GM12878 (cell line): ENCODE results near the gene TMEM18. TPM values are rescaled to one million over a fixed set of nuclear protein-coding genes. Genes with fewer than 3 reads are reported as not detected.

Experiments used
- ATAC-seq: fragments of 200-7000 bp; cut with Tn5 transposase; 3 replicates; pipeline ENCODE4 v1.9.1; 2020; ENCODE audit warnings: mild to moderate bottlenecking, moderate library complexity
- BruUV-seq: library from RNA; stranded (reverse); fragments of 400-500 nt; replicated peaks from 2 replicates; lab custom pipeline; 2021; lab: Mats Ljungman, UMichigan
- CTCF ChIA-PET: fragments of 300-600 bp; sonication (Branson Sonifier 250); formaldehyde crosslinking; extraction: SDS; loops from one replicate; lab custom pipeline; 2021; ENCODE audit warnings: inconsistent platforms; lab: Yijun Ruan, JAX
- POLR2A ChIA-PET: fragments of 350-600 bp; formaldehyde crosslinking; extraction: SDS; loops from one replicate; lab custom pipeline; 2021; ENCODE audit warnings: inconsistent platforms; lab: Charles Lee
- RAD21 ChIA-PET: fragments of 300-600 bp; sonication (Branson Sonifier 250); formaldehyde crosslinking; loops from one replicate; lab custom pipeline; 2023; ENCODE audit warnings: antibody characterized with exemption; ENCODE audit not compliant: unreplicated experiment; lab: Charles Lee
- SMC1A ChIA-PET: fragments of 300-600 bp; sonication (Branson Sonifier 250); formaldehyde crosslinking; loops from one replicate; lab custom pipeline; 2023; ENCODE audit not compliant: unreplicated experiment, uncharacterized antibody; lab: Charles Lee
- DNase-seq: peaks from one replicate; pipeline ENCODE4 v3.0.0-alpha.2; 2011; ENCODE audit warnings: low read depth, low spot score
- FAIRE-seq: peaks from 3 replicates; lab custom pipeline; 2011; peaks lifted over from hg19 to GRCh38; lab: Jason Lieb, UNC
- H2AFZ ChIP-seq: 2 replicates; pipeline ENCODE4 v1.6.0; 2011; ENCODE audit warnings: low read depth, low read length, control low read depth; ENCODE audit not compliant: control insufficient read depth
- H3K27ac ChIP-seq: 2 replicates; pipeline ENCODE4 v1.5.1; 2011; ENCODE audit warnings: control low read depth; ENCODE audit not compliant: control insufficient read depth, insufficient read depth
- H3K27me3 ChIP-seq, 2 experiments: replicated peaks in 1 of 2; 2 replicates each; pipeline versions ENCODE4 v1.6.0 to v1.6.1; 2011; ENCODE audit warnings: low read length in 1 of 2; ENCODE audit not compliant: control insufficient read depth in 2 of 2, insufficient read depth in 2 of 2
- H3K36me3 ChIP-seq, 2 experiments: 2 replicates each; pipeline ENCODE4 v1.5.1; 2011; ENCODE audit warnings: low read length in 1 of 2; ENCODE audit not compliant: control insufficient read depth in 2 of 2, insufficient read depth in 2 of 2
- H3K4me1 ChIP-seq: 2 replicates; pipeline ENCODE4 v1.6.1; 2011; ENCODE audit warnings: mild to moderate bottlenecking, low read length, moderate library complexity, mixed read lengths; ENCODE audit not compliant: control insufficient read depth, insufficient read depth
- H3K4me2 ChIP-seq: 2 replicates; pipeline ENCODE4 v1.6.0; 2011; ENCODE audit warnings: control low read depth; ENCODE audit not compliant: control insufficient read depth, insufficient read depth
- H3K4me3 ChIP-seq: fragments of 200-600 bp; sonication (generic); 2 replicates; pipeline ENCODE4 v1.5.1; 2016
- H3K79me2 ChIP-seq: 2 replicates; pipeline ENCODE4 v1.6.0; 2011; ENCODE audit warnings: low read length; ENCODE audit not compliant: control insufficient read depth, insufficient read depth
- H3K9ac ChIP-seq: 2 replicates; pipeline ENCODE4 v1.8.0; 2011; ENCODE audit warnings: low read length, control low read depth, mixed read lengths; ENCODE audit not compliant: control insufficient read depth, insufficient read depth
- H3K9me3 ChIP-seq: replicated peaks from 3 replicates; pipeline ENCODE4 v1.5.1; 2011; ENCODE audit warnings: mild to moderate bottlenecking, low read length; ENCODE audit not compliant: control insufficient read depth, insufficient read depth
- H4K20me1 ChIP-seq: 2 replicates; pipeline ENCODE4 v1.6.0; 2011; ENCODE audit not compliant: control insufficient read depth, insufficient read depth
- EP300 ChIP-seq, 2 experiments: fragments of 150-350 bp in 1 of 2; IDR thresholded peaks; 2 replicates each; pipeline ENCODE4 v1.6.1; 2011 to 2012; ENCODE audit warnings: low read depth in 2 of 2, low read length in 2 of 2, borderline replicate concordance in 1 of 2, improper control_type of control experiment in 1 of 2, inconsistent platforms in 1 of 2; ENCODE audit not compliant: control insufficient read depth in 1 of 2
- KLF5 ChIP-seq: fragments of 450-650 bp; IDR thresholded peaks from 2 replicates; pipeline ENCODE4 v1.6.1; 2014; ENCODE audit warnings: mild to moderate bottlenecking; ENCODE audit not compliant: partially characterized antibody
- RB1 ChIP-seq: fragments of 450-650 bp; formaldehyde crosslinking; IDR thresholded peaks from 2 replicates; pipeline ENCODE4 v1.6.1; 2017; ENCODE audit warnings: mild to moderate bottlenecking, borderline replicate concordance
- ZBED1 ChIP-seq: IDR thresholded peaks from 2 replicates; pipeline ENCODE4 v1.6.1; 2016; ENCODE audit warnings: borderline replicate concordance
- ZBTB33 ChIP-seq: fragments of 450-650 bp; IDR thresholded peaks from 2 replicates; pipeline ENCODE4 v1.6.1; 2017; ENCODE audit warnings: mild to moderate bottlenecking
- WGBS: methylation state at CpG from one replicate; pipeline ENCODE4 v1.1.6; 2016; ENCODE audit warnings: low lambda C conversion rate; ENCODE audit not compliant: insufficient replicate concordance, insufficient coverage; ENCODE audit errors: missing lambda C conversion rate; 5-methylcytosine and 5-hydroxymethylcytosine counted together
- in situ Hi-C: fragments of 300-500 bp; cut with MboI; formaldehyde crosslinking; loops from 9 replicates; pipeline ENCODE4 v1.14.3; 2018; ENCODE audit warnings: mixed read lengths
- intact Hi-C: fragments of 100-400 bp; cut with micrococcal nuclease; formaldehyde crosslinking; loops from one replicate; pipeline ENCODE4 v1.14.2; 2022; ENCODE audit not compliant: unreplicated experiment
- polyA plus RNA-seq, 11 experiments: library from polyadenylated mRNA; depleted of rRNA in 4 of 11; unstranded in 6 of 11; stranded (reverse) in 5 of 11; fragments of >200 nt; fragmentation: Nextera tagmentation in 4 of 11; fragmentation: Illumina TruSeq in 1 of 11; extraction: Ambion mirVana in 4 of 11; extraction: Trizol in 1 of 11; gene quantifications; 1 replicate in 1 of 11; 2 replicates in 10 of 11; pipeline versions ENCODE4 v1.2.1 to v1.2.3, GENCODE V29; 2011 to 2016; ENCODE audit warnings: inconsistent platforms in 2 of 11, missing spikeins in 2 of 11, low read depth in 1 of 11
- total RNA-seq, 4 experiments: library from RNA; depleted of rRNA in 3 of 4; stranded (reverse); fragments of >200 nt in 3 of 4; fragmentation: Illumina TruSeq in 1 of 4; extraction: Trizol in 1 of 4; gene quantifications; 2 replicates each; pipeline versions ENCODE4 v1.2.1 to v1.2.3, GENCODE V29; 2013 to 2021

Gene TMEM18
- total and polyA plus RNA-seq, 10 of the 15 experiments (the other 5 are each of a cell fraction or from before 2014, with no cell fraction given), result 11.2 to 56.3 (median 26.0) TPM

- no peak for TF ChIP-seq KLF5
- TF ChIP-seq RB1, result no peak
Observed at GRCh38 chr2:710867-711665, 33.9 kb upstream of the TMEM18 start (continued).

- WGBS, result 62% methylated on average over 23 of the region's 23 CpGs
- Histone ChIP-seq H3K27ac (no peak overlapping the region), H3K9me3 (no peaks in the 10 kb centered on the region), H2AFZ (no peak overlapping the region), H3K79me2 (no peaks in the 10 kb centered on the region), H3K9ac (no peak overlapping the region), H3K36me3 (no peaks in the 10 kb centered on the region), H3K4me2 (no peak overlapping the region), H3K4me3 (no peak overlapping the region), H3K27me3 (no peaks in the 10 kb centered on the region), H3K4me1 (peaks cover 11% of the 10 kb centered on the region), H4K20me1 (no peaks in the 10 kb centered on the region)
- in situ Hi-C loops, result no loop called here
- TF ChIP-seq ZBED1 (no peak), ZBTB33 (no peak), EP300 (IDR thresholded peaks at IDR 0.05; ENCODE audit: borderline replicate concordance in 1 of 2, control insufficient read depth in 1 of 2, low read depth in 2 of 2, low read length in 2 of 2) (no peak)
- BruUV-seq, result no TSS peak
- CTCF ChIA-PET, result no interaction called here
- SMC1A ChIA-PET, result no interaction called here
- RAD21 ChIA-PET, result no interaction called here
- intact Hi-C loops, result loop anchor here (5.0 kb wide), 1 partner anchor 247 kb away; no protein-coding TSS in a partner anchor
- POLR2A ChIA-PET, result no interaction called here
- no peak for DNase-seq
- no peak for FAIRE-seq
- ATAC-seq, result no peak
Observed at GRCh38 chr2:709138-709765, 32.0 kb upstream of the TMEM18 start.
